Posterior vena cava (tissue), 2 donors: Measurements from ENCODE around the gene MACF1. TPM values are rescaled to one million over a fixed set of nuclear protein-coding genes. Genes with fewer than 3 reads are reported as not detected.

Experiments used
- DNase-seq: peaks from one replicate; pipeline ENCODE4 v3.0.0-alpha.2; 2020; ENCODE audit warnings: low spot score
- intact Hi-C, 2 donors: fragments of 100-400 bp; cut with DNase I; formaldehyde crosslinking; loops; one replicate each; pipeline versions ENCODE4 v1.14.1 to v1.14.2; 2022 to 2023
- total RNA-seq, 2 donors: library from RNA; stranded (reverse); fragmentation: NEBNext Ultra II Directional; extraction: Animal tissue kit (Norgen Biotek cat#: 25700); gene quantifications; one replicate each; pipeline ENCODE4 v1.2.1, GENCODE V29; 2021
- donor health status: DM: yes; HTN: yes; CAD: no.
- donor health status: DM: yes; HTN: yes; CAD: no.

MACF1 gene
- total RNA-seq, 2 donors from 2014 or later, result 596 to 609 TPM

DNA sequence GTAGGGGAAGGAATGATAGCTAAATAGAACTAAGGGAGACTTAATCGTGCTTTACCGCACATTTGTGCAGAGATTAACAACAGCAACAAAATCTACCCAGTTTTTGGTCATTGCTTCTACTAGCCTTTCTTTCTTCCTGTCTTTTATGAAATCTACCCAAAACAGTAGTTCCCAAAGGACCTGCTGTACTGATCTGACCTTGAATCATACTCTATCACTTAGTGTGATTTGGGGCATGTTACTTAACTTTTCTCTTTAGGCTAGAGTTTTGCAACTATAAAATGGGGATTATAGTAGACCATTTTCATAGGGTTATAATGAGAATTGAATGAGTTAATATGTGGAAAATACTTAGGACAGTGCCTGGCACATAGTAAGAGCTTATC is 30.5 kb upstream of the MACF1 start:
- intact Hi-C loops, result loop anchor here in 1 of 2 donors (1.0 kb wide), 1 partner anchor 39 kb away; no protein-coding TSS in a partner anchor
- DNase-seq, result no peak

- no peak for DNase-seq
- intact Hi-C loops, result loop anchor here in 1 of 2 donors (1.0 kb wide), 1 partner anchor 39 kb away; no protein-coding TSS in a partner anchor
These were observed 30.0 kb upstream of the MACF1 start for GRCh38 chr1:39174390-39175081.

DNA sequence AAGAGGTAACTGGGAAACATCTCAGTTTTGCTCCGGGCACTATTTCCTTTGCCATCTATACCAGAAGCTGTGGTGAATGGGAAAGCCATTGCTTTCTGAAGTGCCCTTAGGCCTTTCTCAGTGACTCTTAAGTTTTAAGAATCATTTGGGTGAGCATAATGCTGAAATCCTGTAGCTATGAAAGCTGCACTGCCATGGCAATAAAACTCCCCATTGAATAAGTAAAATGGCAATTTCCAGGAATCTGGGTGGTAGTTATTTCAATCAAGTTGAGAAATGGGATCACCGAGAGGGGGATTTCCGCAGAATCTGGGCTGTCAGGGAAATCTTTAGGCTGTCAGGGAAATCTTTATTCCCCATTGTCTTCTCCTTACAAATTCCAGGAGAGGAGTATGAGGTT is 26.8 kb upstream of the MACF1 start:
- DNase-seq, result no peak
- intact Hi-C loops, result no loop called here

- DNase-seq, result no peak
- intact Hi-C loops, result no loop called here
These were observed 25.7 kb upstream of the MACF1 start for GRCh38 chr1:39178541-39179431.

- intact Hi-C loops, result no loop called here
- no peak for DNase-seq
These were observed 23.2 kb upstream of the MACF1 start for GRCh38 chr1:39181311-39181710.

GRCh38 chr1:39182804-39183203 is 21.7 kb upstream of the MACF1 start:
- no peak for DNase-seq
- intact Hi-C loops, result no loop called here

- intact Hi-C loops, result no loop called here
- no peak for DNase-seq
These were observed 20.8 kb upstream of the MACF1 start for GRCh38 chr1:39183503-39184353.

DNA sequence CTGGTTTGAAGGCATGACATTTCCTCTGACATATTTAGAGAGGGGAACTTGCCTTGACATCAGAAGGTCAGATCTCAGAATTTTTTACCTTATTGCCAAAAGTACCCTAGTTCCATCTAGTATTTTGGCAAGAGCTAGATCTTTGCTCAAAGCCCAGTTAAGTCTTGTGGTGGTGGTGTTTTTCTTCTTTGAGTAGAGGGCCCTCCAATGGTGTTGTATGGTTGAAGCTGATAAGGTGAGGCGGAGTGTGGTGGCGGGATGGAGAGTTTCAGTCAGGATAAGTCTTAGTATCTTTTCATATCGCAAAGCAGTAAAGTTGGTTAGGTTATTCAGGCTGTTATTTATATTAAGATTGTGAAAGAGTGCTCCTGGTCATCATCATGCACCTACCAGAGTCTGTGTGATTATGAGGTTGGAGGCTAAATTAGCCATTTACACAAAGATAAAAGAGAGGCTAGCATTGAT is 20.1 kb upstream of the MACF1 start:
- DNase-seq, result no peak
- intact Hi-C loops, result no loop called here

GRCh38 chr1:39187275-39188046 is 17.0 kb upstream of the MACF1 start:
- intact Hi-C loops, result no loop called here
- DNase-seq, result no peak

- DNase-seq, result no peak
- intact Hi-C loops, result loop anchor here in 1 of 2 donors (10.0 kb wide), 1 partner anchor 85 kb away; no protein-coding TSS in a partner anchor
These were observed 14.9 kb upstream of the MACF1 start for GRCh38 chr1:39189592-39190041.

GRCh38 chr1:39190096-39190495 is 14.4 kb upstream of the MACF1 start:
- intact Hi-C loops, result loop anchor here in 1 of 2 donors (10.0 kb wide), 1 partner anchor 85 kb away; no protein-coding TSS in a partner anchor
- no peak for DNase-seq

- no peak for DNase-seq
- intact Hi-C loops, result loop anchor here in 1 of 2 donors (10.0 kb wide), 1 partner anchor 90 kb away; no protein-coding TSS in a partner anchor
These were observed 10.0 kb upstream of the MACF1 start for GRCh38 chr1:39194398-39195051.

DNA sequence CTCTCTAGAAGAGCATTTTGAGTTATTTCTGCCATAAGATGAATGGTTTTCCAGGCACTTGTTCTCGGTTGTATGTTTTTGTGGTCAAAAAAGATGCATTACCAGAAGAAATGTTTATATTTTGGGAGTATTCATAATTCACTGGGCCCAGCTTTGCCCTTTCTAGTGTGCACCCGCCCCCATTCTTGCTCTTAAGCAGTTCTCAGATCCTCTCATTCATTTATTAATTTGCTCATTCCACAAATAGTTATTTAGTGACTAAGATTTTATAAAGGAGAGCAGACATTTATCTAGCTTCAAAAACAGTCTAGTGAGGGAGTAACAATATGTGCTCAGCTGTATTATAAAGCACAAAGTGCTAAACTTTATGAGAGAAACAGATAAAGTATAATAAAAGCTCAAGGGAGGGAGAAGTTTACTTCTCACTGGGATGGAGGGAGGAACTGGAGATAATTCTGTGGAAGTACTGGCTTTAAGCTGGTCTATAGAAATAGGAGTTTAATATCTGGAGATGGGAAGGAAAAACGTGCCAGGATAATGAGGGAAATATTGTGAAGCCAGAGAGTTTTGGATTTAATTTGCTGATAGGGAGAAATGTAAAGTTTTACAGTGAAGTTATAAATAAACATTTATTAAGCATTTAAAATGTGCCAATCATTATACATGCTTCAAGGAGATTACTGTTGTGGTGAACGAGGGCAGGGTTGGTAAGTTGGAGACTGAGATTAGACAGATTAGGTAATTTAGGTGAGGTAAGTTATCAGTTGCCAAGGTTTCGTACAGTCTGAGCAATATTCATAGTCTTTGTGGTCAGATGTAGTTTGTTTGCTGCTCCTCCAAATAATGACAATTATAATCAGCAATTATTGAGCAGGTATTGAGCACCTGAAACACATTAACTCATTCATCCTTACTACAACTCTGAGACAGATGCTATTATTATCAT is 9.1 kb upstream of the MACF1 start:
- no peak for DNase-seq

GRCh38 chr1:39196244-39197215 is 8.0 kb upstream of the MACF1 start:
- intact Hi-C loops, result loop anchor here in 1 of 2 donors (10.0 kb wide), 1 partner anchor 92 kb away; no protein-coding TSS in a partner anchor
- DNase-seq, result no peak

More for the DNA sequence above, 9.1 kb upstream of the MACF1 start:
- intact Hi-C loops, result loop anchor here in 1 of 2 donors (10.0 kb wide), 1 partner anchor 91 kb away; no protein-coding TSS in a partner anchor

- no peak for DNase-seq
- intact Hi-C loops, result loop anchor here in 1 of 2 donors (10.0 kb wide), 1 partner anchor 95 kb away; no protein-coding TSS in a partner anchor
These were observed 4.9 kb upstream of the MACF1 start for GRCh38 chr1:39199593-39199992.
